DND-41 (cell line): Measurements from ENCODE around the gene SYTL2.
A peak's percentile ranks its signal among the peaks of the same experiment; 100 is the strongest.

Experiments used
- ATAC-seq: fragments of 200-7000 bp; cut with Tn5 transposase; 3 replicates; pipeline ENCODE4 v1.9.1; 2021; ENCODE audit warnings: low read depth; ENCODE audit not compliant: insufficient read depth
- DNase-seq: peaks from one replicate; pipeline ENCODE4 v3.0.0-alpha.2; 2020
- H2AFZ ChIP-seq: 2 replicates; pipeline ENCODE4 v1.6.0; 2012; ENCODE audit warnings: low read depth, low read length
- H3K27ac ChIP-seq: 2 replicates; pipeline ENCODE4 v1.5.1; 2012; ENCODE audit warnings: low read length, inconsistent platforms
- H3K27me3 ChIP-seq: fragments of 200-600 bp; sonication (generic); 2 replicates; pipeline ENCODE4 v1.6.0; 2012; ENCODE audit warnings: low read length, mild to moderate bottlenecking, inconsistent platforms; ENCODE audit not compliant: insufficient read depth, poor library complexity
- H3K36me3 ChIP-seq: 2 replicates; pipeline ENCODE4 v1.5.1; 2012; ENCODE audit warnings: low read length, inconsistent platforms; ENCODE audit not compliant: insufficient read depth
- H3K4me1 ChIP-seq: 2 replicates; pipeline ENCODE4 v1.5.1; 2012; ENCODE audit warnings: mild to moderate bottlenecking, low read length; ENCODE audit not compliant: insufficient read depth
- H3K4me2 ChIP-seq: 2 replicates; pipeline ENCODE4 v1.6.0; 2012; ENCODE audit warnings: mild to moderate bottlenecking, moderate library complexity, low read length, inconsistent platforms; ENCODE audit not compliant: insufficient read depth
- H3K4me3 ChIP-seq, 2 experiments: fragments of 200-600 bp in 1 of 2; shearing (Covaris generic) in 1 of 2; 2 replicates each; pipeline ENCODE4 v1.5.1; 2012 to 2016; ENCODE audit warnings: inconsistent platforms in 2 of 2, low read length in 2 of 2, mild to moderate bottlenecking in 2 of 2, low read depth in 1 of 2, moderate library complexity in 1 of 2
- H3K79me2 ChIP-seq: 2 replicates; pipeline ENCODE4 v1.6.0; 2012; ENCODE audit warnings: low read length, inconsistent platforms; ENCODE audit not compliant: insufficient read depth
- H3K9ac ChIP-seq: 2 replicates; pipeline ENCODE4 v1.6.0; 2012; ENCODE audit warnings: low read depth, mild to moderate bottlenecking, inconsistent platforms, low read length, moderate library complexity
- H3K9me3 ChIP-seq: 2 replicates; pipeline ENCODE4 v1.5.1; 2012; ENCODE audit warnings: low read length, moderate library complexity, mild to moderate bottlenecking, inconsistent platforms; ENCODE audit not compliant: insufficient read depth, severe bottlenecking
- H4K20me1 ChIP-seq: 2 replicates; pipeline ENCODE4 v1.6.0; 2012; ENCODE audit warnings: low read length; ENCODE audit not compliant: insufficient read depth
- CTCF ChIP-seq: IDR thresholded peaks from 2 replicates; pipeline ENCODE4 v1.5.1; 2012; ENCODE audit warnings: borderline replicate concordance, low read length, moderate library complexity, mild to moderate bottlenecking; ENCODE audit not compliant: poor library complexity, severe bottlenecking; ENCODE audit errors: extremely low read depth
- EZH2 ChIP-seq: IDR thresholded peaks from 3 replicates; pipeline ENCODE4 v1.6.1; 2012; ENCODE audit warnings: borderline replicate concordance, low read depth, mild to moderate bottlenecking, moderate library complexity, low read length, inconsistent platforms; ENCODE audit not compliant: severe bottlenecking

Gene SYTL2

GRCh38 chr11:85652786-85653447 is 158.0 kb downstream of the SYTL2 start:
- H3K4me1 ChIP-seq = peaks cover 23% of the 10 kb centered on the region
- H3K79me2 ChIP-seq = peaks cover 58% of the 10 kb centered on the region
- no peak for DNase-seq
- H3K4me3 ChIP-seq = no peak overlapping the region
- H3K4me2 ChIP-seq = no peak overlapping the region
- H3K9ac ChIP-seq = no peak overlapping the region
- H4K20me1 ChIP-seq = peaks cover 29% of the 10 kb centered on the region; the same call in 1 of the 2 replicates
- no peak overlapping the region for H3K27ac ChIP-seq
- H2AFZ ChIP-seq = no peak overlapping the region
- H3K36me3 ChIP-seq = peaks cover 41% of the 10 kb centered on the region; the same call in 1 of the 2 replicates
- ATAC-seq = no peak
- no peaks in the 10 kb centered on the region for H3K27me3 ChIP-seq
- no peak for TF ChIP-seq EZH2
- no peak for TF ChIP-seq CTCF
- H3K9me3 ChIP-seq = no peaks in the 10 kb centered on the region

GRCh38 chr11:85651118-85651517 is 159.8 kb downstream of the SYTL2 start:
- Histone ChIP-seq H3K9me3 (no peaks in the 10 kb centered on the region), H3K4me1 (peaks cover 30% of the 10 kb centered on the region), H3K79me2 (peaks cover 41% of the 10 kb centered on the region), H3K4me2 (no peak overlapping the region), H3K27me3 (no peaks in the 10 kb centered on the region), H3K36me3 (peaks cover 23% of the 10 kb centered on the region; the same call in 1 of the 2 replicates), H2AFZ (no peak overlapping the region), H3K9ac (no peak overlapping the region), H4K20me1 (peaks cover 19% of the 10 kb centered on the region; the same call in 1 of the 2 replicates), H3K27ac (no peak overlapping the region), H3K4me3 (no peak overlapping the region)
- DNase-seq = no peak
- TF ChIP-seq EZH2 = no peak
- no peak for TF ChIP-seq CTCF
- no peak for ATAC-seq

- H3K27ac ChIP-seq = peak within 1 kb of the TSS; percentile 80
- peak; percentile 89 for DNase-seq
- H3K4me2 ChIP-seq = peak within 1 kb of the TSS; percentile 65
- no peaks in the 10 kb centered on the region for H3K9me3 ChIP-seq
- no peaks in the 10 kb centered on the region for H3K27me3 ChIP-seq
- peaks cover 30% of the 10 kb centered on the region for H3K4me1 ChIP-seq
- peak; percentile 98 for ATAC-seq
- peak within 1 kb of the TSS; percentile 94 for H2AFZ ChIP-seq
- peaks cover 33% of the 10 kb centered on the region for H3K79me2 ChIP-seq
- no peaks in the 10 kb centered on the region; the same call in 1 of the 2 replicates for H4K20me1 ChIP-seq
- no peak for TF ChIP-seq EZH2
- TF ChIP-seq CTCF = no peak
- H3K9ac ChIP-seq = peak within 1 kb of the TSS; percentile 58
- peak within 1 kb of the TSS; percentile 72 to 83 for H3K4me3 ChIP-seq
- H3K36me3 ChIP-seq = peaks cover 8% of the 10 kb centered on the region; the same call in 1 of the 2 replicates
Measured at GRCh38 chr11:85647604-85648299, 163.2 kb downstream of the SYTL2 start, which contains the start of gene TMEM126A. TMEM126A (plus strand) TSS chr11:85647967; CDS start chr11:85650256, 2,289 bp downstream.
